ENCODE results near the gene GPR78. TPM values are rescaled to one million over a fixed set of nuclear protein-coding genes. Genes with fewer than 3 reads are reported as not detected.

GPR78 gene, protein sequence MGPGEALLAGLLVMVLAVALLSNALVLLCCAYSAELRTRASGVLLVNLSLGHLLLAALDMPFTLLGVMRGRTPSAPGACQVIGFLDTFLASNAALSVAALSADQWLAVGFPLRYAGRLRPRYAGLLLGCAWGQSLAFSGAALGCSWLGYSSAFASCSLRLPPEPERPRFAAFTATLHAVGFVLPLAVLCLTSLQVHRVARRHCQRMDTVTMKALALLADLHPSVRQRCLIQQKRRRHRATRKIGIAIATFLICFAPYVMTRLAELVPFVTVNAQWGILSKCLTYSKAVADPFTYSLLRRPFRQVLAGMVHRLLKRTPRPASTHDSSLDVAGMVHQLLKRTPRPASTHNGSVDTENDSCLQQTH
- not detected in 2 replicates for total RNA-seq (2014; rRNA removed; shearing (Covaris generic); ENCODE audit: low replicate concordance)

- Histone ChIP-seq H3K79me2 (ENCODE audit: low read length) (no peaks in the 10 kb centered on the region), H3K9me3 (ENCODE audit: low read length) (no peaks in the 10 kb centered on the region), H3K27ac (ENCODE audit: low read length) (no peak within 1 kb of the TSS), H4K20me1 (ENCODE audit: insufficient read depth, low read depth, low read length) (no peaks in the 10 kb centered on the region), H3K4me3 (ENCODE audit: low read length) (no peak within 1 kb of the TSS), H3K36me3 (ENCODE audit: insufficient read depth, low read length) (no peaks in the 10 kb centered on the region), H3K9me2 (replicated peaks; ENCODE audit: insufficient read depth, low read length) (no peaks in the 10 kb centered on the region), H2AFZ (ENCODE audit: low read length) (no peak within 1 kb of the TSS), H3K4me1 (ENCODE audit: low read length) (peaks cover 13% of the 10 kb centered on the region), H3K9ac (ENCODE audit: low read length) (no peak within 1 kb of the TSS), H3K4me2 (ENCODE audit: low read depth, low read length, poor library complexity, severe bottlenecking) (peak within 1 kb of the TSS; percentile 5), H3K27me3 (ENCODE audit: low read length) (no peaks in the 10 kb centered on the region)
- no peak for DNase-seq
These were observed at the start of gene GPR78 for GRCh38 chr4:8580321-8581093. Gene GPR78 (plus strand): TSS chr4:8580392. CDS start chr4:8580983, 591 bp downstream.

DNA sequence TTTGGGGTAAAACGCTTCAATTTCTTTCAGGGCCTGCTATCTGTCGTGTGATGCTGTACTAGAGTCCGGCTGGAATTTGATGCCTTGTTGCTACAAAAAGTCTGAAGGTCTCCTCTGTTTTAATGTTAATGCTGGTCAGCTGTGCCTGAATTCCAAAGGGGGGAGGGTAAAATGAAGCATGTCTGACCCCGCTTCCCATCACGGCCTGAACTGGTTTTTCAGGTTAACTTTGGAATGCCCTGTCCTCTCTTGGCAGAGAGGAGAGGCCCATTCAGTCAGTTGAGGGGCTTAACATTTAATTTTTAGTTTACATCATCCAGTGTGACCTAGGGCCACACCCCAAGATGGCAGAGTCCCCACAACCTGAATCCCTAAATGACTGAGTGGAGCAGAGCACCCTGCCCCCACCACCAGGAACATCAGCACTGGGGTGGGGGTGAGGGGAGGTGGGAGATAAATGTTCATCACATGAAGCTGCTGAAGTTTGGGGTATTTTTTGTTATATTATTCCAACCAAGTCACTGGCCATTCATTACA, 47.9 kb upstream of the GPR78 start:
- no peak overlapping the region for H3K4me2 ChIP-seq (ENCODE audit: low read depth, low read length, poor library complexity, severe bottlenecking)
- H3K27me3 ChIP-seq (ENCODE audit: low read length): no peaks in the 10 kb centered on the region
- no peak overlapping the region for H3K27ac ChIP-seq (ENCODE audit: low read length)
- H3K4me3 ChIP-seq (ENCODE audit: low read length): no peak overlapping the region
- no peaks in the 10 kb centered on the region for H3K36me3 ChIP-seq (ENCODE audit: insufficient read depth, low read length)
- no peaks in the 10 kb centered on the region for H3K79me2 ChIP-seq (ENCODE audit: low read length)
- H2AFZ ChIP-seq (ENCODE audit: low read length): no peak overlapping the region
- H4K20me1 ChIP-seq (ENCODE audit: insufficient read depth, low read depth, low read length): no peaks in the 10 kb centered on the region
- no peak overlapping the region for H3K9ac ChIP-seq (ENCODE audit: low read length)
- no peaks in the 10 kb centered on the region for H3K4me1 ChIP-seq (ENCODE audit: low read length)
- H3K9me2 ChIP-seq (replicated peaks; ENCODE audit: insufficient read depth, low read length): no peaks in the 10 kb centered on the region
- DNase-seq: no peak
- no peaks in the 10 kb centered on the region for H3K9me3 ChIP-seq (ENCODE audit: low read length)

- H2AFZ ChIP-seq (ENCODE audit: low read length): no peak overlapping the region
- no peak overlapping the region for H3K4me3 ChIP-seq (ENCODE audit: low read length)
- H4K20me1 ChIP-seq (ENCODE audit: insufficient read depth, low read depth, low read length): no peaks in the 10 kb centered on the region
- H3K27ac ChIP-seq (ENCODE audit: low read length): no peak overlapping the region
- no peak overlapping the region for H3K4me2 ChIP-seq (ENCODE audit: low read depth, low read length, poor library complexity, severe bottlenecking)
- H3K27me3 ChIP-seq (ENCODE audit: low read length): no peaks in the 10 kb centered on the region
- no peaks in the 10 kb centered on the region for H3K9me3 ChIP-seq (ENCODE audit: low read length)
- H3K36me3 ChIP-seq (ENCODE audit: insufficient read depth, low read length): no peaks in the 10 kb centered on the region
- H3K79me2 ChIP-seq (ENCODE audit: low read length): no peaks in the 10 kb centered on the region
- no peak for DNase-seq
- no peak overlapping the region for H3K9ac ChIP-seq (ENCODE audit: low read length)
- no peaks in the 10 kb centered on the region for H3K9me2 ChIP-seq (replicated peaks; ENCODE audit: insufficient read depth, low read length)
- H3K4me1 ChIP-seq (ENCODE audit: low read length): no peaks in the 10 kb centered on the region
These were observed 46.8 kb upstream of the GPR78 start for GRCh38 chr4:8533274-8533865.

GRCh38 chr4:8534129-8534528, 46.1 kb upstream of the GPR78 start:
- Histone ChIP-seq H3K4me1 (ENCODE audit: low read length) (no peaks in the 10 kb centered on the region), H3K9me3 (ENCODE audit: low read length) (no peaks in the 10 kb centered on the region), H3K4me3 (ENCODE audit: low read length) (no peak overlapping the region), H3K9me2 (replicated peaks; ENCODE audit: insufficient read depth, low read length) (no peaks in the 10 kb centered on the region), H3K9ac (ENCODE audit: low read length) (no peak overlapping the region), H3K27ac (ENCODE audit: low read length) (no peak overlapping the region), H3K36me3 (ENCODE audit: insufficient read depth, low read length) (no peaks in the 10 kb centered on the region), H2AFZ (ENCODE audit: low read length) (no peak overlapping the region), H3K27me3 (ENCODE audit: low read length) (no peaks in the 10 kb centered on the region), H3K4me2 (ENCODE audit: low read depth, low read length, poor library complexity, severe bottlenecking) (no peak overlapping the region), H3K79me2 (ENCODE audit: low read length) (no peaks in the 10 kb centered on the region), H4K20me1 (ENCODE audit: insufficient read depth, low read depth, low read length) (no peaks in the 10 kb centered on the region)
- DNase-seq: no peak

DNA sequence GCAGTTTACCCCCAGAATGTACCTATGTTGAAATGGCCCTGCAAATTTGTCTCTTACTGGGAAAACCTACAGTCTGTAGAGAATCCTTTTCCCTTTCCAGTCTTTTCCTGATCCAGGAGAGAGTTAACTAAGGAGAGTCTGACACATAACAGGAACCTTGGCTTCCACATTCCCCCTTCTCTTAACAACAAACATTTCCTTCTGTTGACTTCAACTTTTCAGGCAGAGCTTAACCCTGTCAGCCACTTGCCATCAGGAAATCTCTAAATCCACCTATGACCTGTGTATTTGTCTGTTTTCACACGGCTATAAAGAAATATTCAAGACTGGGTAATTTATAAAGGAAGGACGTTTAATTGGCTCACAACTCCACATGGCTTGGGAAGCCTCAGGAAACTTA, 45.6 kb upstream of the GPR78 start:
- Histone ChIP-seq H3K4me3 (ENCODE audit: low read length) (no peak overlapping the region), H3K4me1 (ENCODE audit: low read length) (no peaks in the 10 kb centered on the region), H3K9me3 (ENCODE audit: low read length) (no peaks in the 10 kb centered on the region), H3K79me2 (ENCODE audit: low read length) (no peaks in the 10 kb centered on the region), H4K20me1 (ENCODE audit: insufficient read depth, low read depth, low read length) (no peaks in the 10 kb centered on the region), H3K27ac (ENCODE audit: low read length) (no peak overlapping the region), H3K4me2 (ENCODE audit: low read depth, low read length, poor library complexity, severe bottlenecking) (no peak overlapping the region), H3K9ac (ENCODE audit: low read length) (no peak overlapping the region), H3K9me2 (replicated peaks; ENCODE audit: insufficient read depth, low read length) (no peaks in the 10 kb centered on the region), H3K27me3 (ENCODE audit: low read length) (no peaks in the 10 kb centered on the region), H3K36me3 (ENCODE audit: insufficient read depth, low read length) (no peaks in the 10 kb centered on the region), H2AFZ (ENCODE audit: low read length) (no peak overlapping the region)
- DNase-seq: no peak

GRCh38 chr4:8536467-8536866, 43.7 kb upstream of the GPR78 start:
- Histone ChIP-seq H3K36me3 (ENCODE audit: insufficient read depth, low read length) (no peaks in the 10 kb centered on the region), H3K9me2 (replicated peaks; ENCODE audit: insufficient read depth, low read length) (no peaks in the 10 kb centered on the region), H3K27me3 (ENCODE audit: low read length) (no peaks in the 10 kb centered on the region), H3K79me2 (ENCODE audit: low read length) (no peaks in the 10 kb centered on the region), H2AFZ (ENCODE audit: low read length) (no peak overlapping the region), H3K4me3 (ENCODE audit: low read length) (no peak overlapping the region), H3K9me3 (ENCODE audit: low read length) (no peaks in the 10 kb centered on the region), H4K20me1 (ENCODE audit: insufficient read depth, low read depth, low read length) (no peaks in the 10 kb centered on the region), H3K4me2 (ENCODE audit: low read depth, low read length, poor library complexity, severe bottlenecking) (no peak overlapping the region), H3K4me1 (ENCODE audit: low read length) (no peaks in the 10 kb centered on the region), H3K9ac (ENCODE audit: low read length) (no peak overlapping the region), H3K27ac (ENCODE audit: low read length) (no peak overlapping the region)
- no peak for DNase-seq

DNA sequence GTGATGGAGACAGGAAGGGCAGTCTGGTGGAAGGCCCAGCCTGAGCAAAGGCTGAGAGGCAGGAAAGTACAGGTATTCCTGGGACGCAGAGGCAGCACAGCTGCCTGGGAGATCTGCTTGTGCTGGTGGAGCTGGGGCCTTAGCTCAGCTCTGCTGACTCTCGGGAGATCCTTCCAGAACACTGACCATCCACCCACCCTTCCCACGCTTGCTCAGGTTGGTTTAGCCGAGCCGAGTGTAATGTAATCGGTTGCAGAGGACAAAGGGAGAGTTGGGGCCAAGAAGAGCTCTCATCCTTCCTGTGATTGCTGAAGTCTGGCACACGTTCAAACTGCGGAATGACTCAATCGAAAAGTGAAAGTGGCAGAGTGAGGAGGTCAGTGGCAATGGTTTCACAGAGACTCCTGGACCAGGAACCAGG, 43.1 kb upstream of the GPR78 start:
- no peaks in the 10 kb centered on the region for H4K20me1 ChIP-seq (ENCODE audit: insufficient read depth, low read depth, low read length)
- no peak overlapping the region for H3K4me2 ChIP-seq (ENCODE audit: low read depth, low read length, poor library complexity, severe bottlenecking)
- no peak for DNase-seq
- no peaks in the 10 kb centered on the region for H3K9me3 ChIP-seq (ENCODE audit: low read length)
- H3K9ac ChIP-seq (ENCODE audit: low read length): no peak overlapping the region
- no peak overlapping the region for H2AFZ ChIP-seq (ENCODE audit: low read length)
- H3K4me3 ChIP-seq (ENCODE audit: low read length): no peak overlapping the region
- no peaks in the 10 kb centered on the region for H3K4me1 ChIP-seq (ENCODE audit: low read length)
- no peaks in the 10 kb centered on the region for H3K79me2 ChIP-seq (ENCODE audit: low read length)
- no peaks in the 10 kb centered on the region for H3K9me2 ChIP-seq (replicated peaks; ENCODE audit: insufficient read depth, low read length)
- H3K27ac ChIP-seq (ENCODE audit: low read length): no peak overlapping the region
- no peaks in the 10 kb centered on the region for H3K36me3 ChIP-seq (ENCODE audit: insufficient read depth, low read length)
- H3K27me3 ChIP-seq (ENCODE audit: low read length): no peaks in the 10 kb centered on the region
